Astrocyte (in vitro differentiated cells and primary cell): Measurements from ENCODE around the gene IFNLR1. TPM values are rescaled to one million over a fixed set of nuclear protein-coding genes. Genes with fewer than 3 reads are reported as not detected.

Experiments used
- DNase-seq: peaks from one replicate; pipeline ENCODE4 v3.0.0-alpha.2; 2010; ENCODE audit warnings: low read depth
- FAIRE-seq: peaks from 2 replicates; lab custom pipeline; 2011; peaks lifted over from hg19 to GRCh38; lab: Jason Lieb, UNC
- H2AFZ ChIP-seq: 2 replicates; pipeline ENCODE4 v1.6.0; 2012; ENCODE audit warnings: low read depth, low read length, inconsistent platforms
- H3K27ac ChIP-seq: 2 replicates; pipeline ENCODE4 v1.5.1; 2011; ENCODE audit warnings: low read depth, low read length, inconsistent platforms
- H3K27me3 ChIP-seq: 2 replicates; pipeline ENCODE4 v1.6.0; 2011; ENCODE audit warnings: low read length, inconsistent platforms; ENCODE audit not compliant: insufficient read depth
- H3K36me3 ChIP-seq: 2 replicates; pipeline ENCODE4 v1.5.1; 2011; ENCODE audit warnings: low read length, inconsistent platforms; ENCODE audit not compliant: insufficient read depth
- H3K4me1 ChIP-seq: 2 replicates; pipeline ENCODE4 v1.5.1; 2011; ENCODE audit warnings: low read length, inconsistent platforms; ENCODE audit not compliant: insufficient read depth
- H3K4me2 ChIP-seq: 2 replicates; pipeline ENCODE4 v1.6.0; 2012; ENCODE audit warnings: low read length, inconsistent platforms
- H3K4me3 ChIP-seq: 2 replicates; pipeline ENCODE4 v1.5.1; 2011; ENCODE audit warnings: low read depth, mild to moderate bottlenecking, low read length, inconsistent platforms; ENCODE audit not compliant: insufficient read depth
- H3K79me2 ChIP-seq: 2 replicates; pipeline ENCODE4 v1.6.0; 2012; ENCODE audit warnings: mild to moderate bottlenecking, low read length, inconsistent platforms; ENCODE audit not compliant: insufficient read depth
- H3K9ac ChIP-seq: 2 replicates; pipeline ENCODE4 v1.6.0; 2012; ENCODE audit warnings: mild to moderate bottlenecking, low read length, inconsistent platforms
- H3K9me3 ChIP-seq: 2 replicates; pipeline ENCODE4 v1.5.1; 2012; ENCODE audit warnings: low read depth, mild to moderate bottlenecking, low read length, inconsistent platforms; ENCODE audit not compliant: insufficient read depth
- H4K20me1 ChIP-seq: 2 replicates; pipeline ENCODE4 v1.6.0; 2012; ENCODE audit warnings: low read length, inconsistent platforms; ENCODE audit not compliant: insufficient read depth
- H3K27ac Mint-ChIP-seq: one replicate; pipeline ENCODE4 v1.8.0; 2021; ENCODE audit warnings: mild to moderate bottlenecking, mixed read lengths; ENCODE audit not compliant: unreplicated experiment
- H3K27me3 Mint-ChIP-seq: one replicate; pipeline ENCODE4 v1.8.0; 2021; ENCODE audit warnings: low read depth, mixed read lengths; ENCODE audit not compliant: unreplicated experiment
- H3K36me3 Mint-ChIP-seq: one replicate; pipeline ENCODE4 v1.8.0; 2021; ENCODE audit warnings: low read depth, mixed read lengths; ENCODE audit not compliant: unreplicated experiment
- H3K4me1 Mint-ChIP-seq: one replicate; pipeline ENCODE4 v1.8.0; 2021; ENCODE audit warnings: low read depth, mixed read lengths; ENCODE audit not compliant: unreplicated experiment
- H3K4me3 Mint-ChIP-seq: one replicate; pipeline ENCODE4 v1.8.0; 2021; ENCODE audit warnings: mild to moderate bottlenecking, moderate library complexity, mixed read lengths; ENCODE audit not compliant: unreplicated experiment
- H3K9me3 Mint-ChIP-seq: one replicate; pipeline ENCODE4 v1.8.0; 2021; ENCODE audit warnings: mild to moderate bottlenecking, mixed read lengths; ENCODE audit not compliant: unreplicated experiment
- CTCF ChIP-seq: IDR thresholded peaks from 2 replicates; pipeline ENCODE4 v1.5.1; 2011; ENCODE audit warnings: low read depth, mild to moderate bottlenecking, inconsistent platforms, low read length, moderate library complexity; ENCODE audit not compliant: insufficient read depth
- EZH2 ChIP-seq: IDR thresholded peaks from 2 replicates; pipeline ENCODE4 v1.6.1; 2012; ENCODE audit warnings: mild to moderate bottlenecking, low read length, inconsistent platforms; ENCODE audit not compliant: insufficient read depth
- total RNA-seq: library from RNA; stranded (reverse); gene quantifications from 2 replicates; pipeline ENCODE4 v1.2.1, GENCODE V29; 2021

Gene IFNLR1
- total RNA-seq, 1 donor from 2014 or later, result 1.5 TPM

GRCh38 chr1:24105368-24106160 lies 81.5 kb downstream of the IFNLR1 start:
- H3K36me3 Mint-ChIP-seq, result no peaks in the 10 kb centered on the region
- Histone ChIP-seq H3K27ac (no peak overlapping the region), H3K4me2 (no peak overlapping the region), H3K9me3 (no peaks in the 10 kb centered on the region), H3K27me3 (no peaks in the 10 kb centered on the region), H3K4me3 (no peak overlapping the region), H3K4me1 (peaks cover 17% of the 10 kb centered on the region), H3K9ac (no peak overlapping the region), H4K20me1 (no peaks in the 10 kb centered on the region), H3K79me2 (no peaks in the 10 kb centered on the region), H3K36me3 (no peaks in the 10 kb centered on the region), H2AFZ (no peak overlapping the region)
- H3K27me3 Mint-ChIP-seq, result peaks cover 2% of the 10 kb centered on the region
- no peak for DNase-seq
- H3K27ac Mint-ChIP-seq, result no peak overlapping the region
- FAIRE-seq, result no peak
- TF ChIP-seq CTCF (no peak), EZH2 (no peak)
- H3K9me3 Mint-ChIP-seq, result no peaks in the 10 kb centered on the region
- peaks cover 15% of the 10 kb centered on the region for H3K4me1 Mint-ChIP-seq
- no peak overlapping the region for H3K4me3 Mint-ChIP-seq

GRCh38 chr1:24104854-24105253 lies 82.2 kb downstream of the IFNLR1 start:
- no peak for FAIRE-seq
- no peak overlapping the region for H3K4me3 Mint-ChIP-seq
- peaks cover 4% of the 10 kb centered on the region for H3K27me3 Mint-ChIP-seq

More at GRCh38 chr1:24104854-24105253, 82.2 kb downstream of the IFNLR1 start:
- Histone ChIP-seq H3K9me3 (no peaks in the 10 kb centered on the region), H3K4me3 (no peak overlapping the region), H3K36me3 (no peaks in the 10 kb centered on the region), H3K4me2 (no peak overlapping the region), H2AFZ (no peak overlapping the region), H4K20me1 (no peaks in the 10 kb centered on the region), H3K9ac (no peak overlapping the region), H3K27ac (no peak overlapping the region), H3K79me2 (no peaks in the 10 kb centered on the region), H3K4me1 (peaks cover 17% of the 10 kb centered on the region), H3K27me3 (no peaks in the 10 kb centered on the region)
- no peak for DNase-seq
- TF ChIP-seq EZH2 (no peak), CTCF (no peak)
- Mint-ChIP-seq H3K27ac (no peak overlapping the region), H3K36me3 (no peaks in the 10 kb centered on the region), H3K4me1 (peaks cover 15% of the 10 kb centered on the region), H3K9me3 (no peaks in the 10 kb centered on the region)

Other genes with a start within 250 kb of the IFNLR1 start
- gene PNRC2, start 227.5 kb downstream of the IFNLR1 start, total RNA-seq, result 57.8 and 83.8 TPM in 2 replicates
- gene SRSF10, start 207.0 kb downstream of the IFNLR1 start, total RNA-seq, result 90.0 and 92.4 TPM in 2 replicates
- gene MYOM3, start 75.2 kb downstream of the IFNLR1 start, total RNA-seq, result 1.0 and 1.4 TPM in 2 replicates
- gene IL22RA1, start 44.1 kb downstream of the IFNLR1 start, total RNA-seq, result not detected in 2 replicates
- 2.6 and 6.9 TPM in 2 replicates for gene GRHL3, start 132.1 kb upstream of the IFNLR1 start, total RNA-seq
- gene STPG1, start 226.5 kb upstream of the IFNLR1 start, total RNA-seq, result 9.2 and 9.5 TPM in 2 replicates
- 45.1 and 47.2 TPM in 2 replicates for gene NIPAL3, start 228.5 kb upstream of the IFNLR1 start, total RNA-seq